ENCODE data around the gene PRELID1.
"Not testable (repeated sequence)": the region's sequence is repeated elsewhere in the genome, so short reads cannot be mapped to it uniquely, and the experiment has no call there.

The PRELID1 gene

GRCh38 chr5:177300236-177300880, 3.2 kb upstream of the PRELID1 start:
- DNase-seq (ENCODE audit: low read depth), result peak; percentile 51

- no peak for DNase-seq (ENCODE audit: low read depth)
These were observed 2.6 kb upstream of the PRELID1 start for GRCh38 chr5:177300951-177301350.

GRCh38 chr5:177301503-177302165, 2.0 kb upstream of the PRELID1 start:
- no peak for DNase-seq (ENCODE audit: low read depth)

- DNase-seq (ENCODE audit: low read depth), result no peak
These were observed 1.1 kb upstream of the PRELID1 start for GRCh38 chr5:177302354-177303110.

GRCh38 chr5:177303925-177304391, 359 bp downstream of the PRELID1 start:
- DNase-seq (ENCODE audit: low read depth), result no peak

- DNase-seq (ENCODE audit: low read depth), result no peak
These were observed 957 bp downstream of the PRELID1 start for GRCh38 chr5:177304392-177305119.

- DNase-seq (ENCODE audit: low read depth), result not testable (repeated sequence)
These were observed 2.6 kb downstream of the PRELID1 start for GRCh38 chr5:177306103-177306640.

- DNase-seq (ENCODE audit: low read depth), result no peak
These were observed 3.3 kb downstream of the PRELID1 start for GRCh38 chr5:177306674-177307543.

- DNase-seq (ENCODE audit: low read depth), result no peak
These were observed 4.2 kb downstream of the PRELID1 start for GRCh38 chr5:177307544-177308363.

- DNase-seq (ENCODE audit: low read depth), result no peak
These were observed 5.1 kb downstream of the PRELID1 start for GRCh38 chr5:177308740-177309139.

- DNase-seq (ENCODE audit: low read depth), result peak; percentile 40
These were observed 6.0 kb downstream of the PRELID1 start for GRCh38 chr5:177309351-177310191.

- DNase-seq (ENCODE audit: low read depth), result no peak
These were observed 6.7 kb downstream of the PRELID1 start for GRCh38 chr5:177310332-177310731.

- DNase-seq (ENCODE audit: low read depth), result no peak
These were observed 7.3 kb downstream of the PRELID1 start for GRCh38 chr5:177310757-177311391.

- no peak for DNase-seq (ENCODE audit: low read depth)
These were observed 7.8 kb downstream of the PRELID1 start for GRCh38 chr5:177311392-177311722.

GRCh38 chr5:177311723-177312648, 8.4 kb downstream of the PRELID1 start, which contains the start of gene MXD3:
MXD3 (minus strand) TSS chr5:177311898; CDS start chr5:177311830, 68 bp downstream.
- peak; percentile 87 for DNase-seq (ENCODE audit: low read depth)

- DNase-seq (ENCODE audit: low read depth), result no peak
These were observed 9.1 kb downstream of the PRELID1 start for GRCh38 chr5:177312649-177313181.

- DNase-seq (ENCODE audit: low read depth), result no peak
These were observed 10.1 kb downstream of the PRELID1 start for GRCh38 chr5:177313561-177314259.

Measured in stimulated activated CD8-positive, alpha-beta memory T cell treated with anti-CD3 and anti-CD28 coated beads, Interleukin-15, amount 100 ng/mL, for 1 hour (primary cell).